T47D (cell line): ENCODE measurements around the gene STK11.

Experiments used
- DNase-seq, 2 experiments: peaks; one replicate each; pipeline versions ENCODE4 v3.0.0 to v3.0.0-alpha.2; 2011 to 2012; ENCODE audit warnings: low read depth in 1 of 2, low spot score in 1 of 2
- JUND ChIP-seq: IDR thresholded peaks from 2 replicates; pipeline ENCODE4 v1.6.1; 2012; ENCODE audit warnings: low read depth
- in situ Hi-C: cut with HindIII; loops from 2 replicates; pipeline ENCODE4 v1.10.0; 2016; ENCODE audit warnings: low sequenced_read_pairs, low pct_unique_long_range_greater_than_20kb

STK11 gene

DNA sequence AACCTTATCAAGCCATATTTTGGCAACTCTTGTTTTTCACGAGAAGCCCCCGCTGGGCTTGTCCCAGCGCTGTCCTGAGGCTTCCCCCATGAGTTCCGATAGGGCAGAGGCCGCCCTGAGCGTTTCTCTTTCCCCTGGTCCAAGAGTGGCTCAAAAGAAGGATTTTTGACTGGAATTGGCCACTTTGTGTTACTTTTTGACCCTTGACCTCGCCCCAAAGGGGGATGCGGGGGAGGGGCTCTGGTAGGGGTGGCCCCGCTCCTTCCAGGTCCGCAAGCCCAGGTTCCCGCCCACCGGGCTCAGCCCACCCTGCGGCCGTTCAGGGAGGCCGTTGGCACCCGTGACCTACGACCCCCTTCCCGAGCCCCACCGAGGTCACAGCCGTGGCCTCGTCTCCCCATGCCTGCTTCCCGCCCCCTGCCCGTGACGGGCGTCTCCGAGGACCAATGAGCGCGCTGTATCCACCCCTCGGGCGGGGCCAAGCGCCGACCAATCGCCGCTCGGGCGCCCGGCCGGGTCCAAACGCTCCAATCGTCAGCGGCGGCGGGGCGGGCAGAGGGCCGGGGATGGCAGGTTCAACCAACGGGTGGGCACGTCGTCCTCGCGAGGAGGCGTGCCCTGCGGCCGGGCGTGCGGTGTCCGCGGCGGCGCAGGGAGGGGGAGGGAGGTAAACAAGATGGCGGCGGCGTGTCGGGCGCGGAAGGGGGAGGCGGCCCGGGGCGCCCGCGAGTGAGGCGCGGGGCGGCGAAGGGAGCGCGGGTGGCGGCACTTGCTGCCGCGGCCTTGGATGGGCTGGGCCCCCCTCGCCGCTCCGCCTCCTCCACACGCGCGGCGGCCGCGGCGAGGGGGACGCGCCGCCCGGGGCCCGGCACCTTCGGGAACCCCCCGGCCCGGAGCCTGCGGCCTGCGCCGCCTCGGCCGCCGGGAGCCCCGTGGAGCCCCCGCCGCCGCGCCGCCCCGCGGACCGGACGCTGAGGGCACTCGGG is at the start of gene STK11:
Gene STK11 (plus strand): TSS at position 665 of the 986 bp plus-strand sequence. CDS start 1,136 bp downstream, outside the sequence.
- in situ Hi-C loops: no loop called here
- peak; percentile 97 to 99 for DNase-seq
- TF ChIP-seq JUND: no peak

DNA sequence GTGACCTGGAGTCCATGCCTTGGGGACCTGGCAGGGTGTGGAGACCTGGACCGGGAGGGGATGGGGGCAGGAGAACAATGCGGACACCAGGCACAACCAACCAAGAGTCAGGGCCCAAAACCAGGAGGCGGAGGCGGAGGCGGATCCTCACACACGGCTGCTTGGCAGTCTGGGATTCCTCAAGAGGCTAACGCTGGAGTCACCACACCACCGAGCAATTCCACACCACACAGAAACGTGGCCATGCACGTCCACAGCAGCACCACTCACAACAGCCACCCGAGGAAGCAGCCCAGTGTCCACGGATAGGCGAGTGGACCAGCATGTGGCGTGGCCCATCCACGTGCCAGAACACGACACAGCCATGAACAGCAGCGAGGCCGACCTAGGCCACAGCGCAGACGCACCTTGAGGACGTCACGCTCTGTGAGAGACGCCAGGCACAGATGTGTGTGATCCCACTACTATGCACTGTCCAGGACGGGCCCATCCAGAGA is 49.2 kb upstream of the STK11 start:
- no peak for TF ChIP-seq JUND

DNA sequence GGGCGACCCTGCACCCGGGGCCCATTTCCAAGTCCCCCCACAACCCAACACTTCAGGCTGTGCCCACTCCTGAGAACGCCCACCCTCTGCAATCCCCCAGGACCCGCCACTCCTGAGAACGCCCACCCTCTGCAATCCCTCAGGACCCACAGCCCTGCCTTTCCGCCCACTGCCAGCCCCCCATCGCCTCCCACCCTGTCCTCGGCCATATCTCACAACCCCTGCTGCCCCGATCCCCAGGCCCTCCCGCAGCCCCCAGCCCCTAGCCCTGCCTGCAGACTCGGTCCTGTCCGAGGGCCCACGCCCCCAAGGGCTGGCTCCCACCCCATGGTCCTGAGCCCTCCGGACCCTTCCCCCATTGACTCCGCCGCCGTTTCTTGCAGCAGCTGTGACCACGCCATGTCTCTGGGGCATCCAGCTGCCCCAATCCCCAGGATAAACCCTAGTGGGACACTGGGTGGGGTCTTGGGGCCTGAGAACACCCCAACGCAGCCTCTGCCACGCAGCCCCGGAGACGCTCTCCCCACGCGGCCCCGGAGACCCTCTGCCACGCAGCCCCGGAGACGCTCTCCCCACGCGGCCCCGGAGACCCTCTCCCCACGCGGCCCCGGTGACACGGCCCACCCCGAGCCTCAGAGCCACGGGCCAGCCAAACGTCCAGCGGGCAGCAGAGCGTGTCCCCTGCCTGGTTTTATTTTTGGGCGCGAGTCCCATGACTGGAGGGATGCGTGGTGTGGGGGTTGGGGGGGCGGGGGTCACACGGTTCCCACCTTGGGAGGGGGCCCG is 48.6 kb upstream of the STK11 start:
- TF ChIP-seq JUND: no peak
- no peak for DNase-seq
- in situ Hi-C loops: no loop called here

More for the DNA sequence above, 49.2 kb upstream of the STK11 start:
- DNase-seq: no peak
- in situ Hi-C loops: no loop called here

DNA sequence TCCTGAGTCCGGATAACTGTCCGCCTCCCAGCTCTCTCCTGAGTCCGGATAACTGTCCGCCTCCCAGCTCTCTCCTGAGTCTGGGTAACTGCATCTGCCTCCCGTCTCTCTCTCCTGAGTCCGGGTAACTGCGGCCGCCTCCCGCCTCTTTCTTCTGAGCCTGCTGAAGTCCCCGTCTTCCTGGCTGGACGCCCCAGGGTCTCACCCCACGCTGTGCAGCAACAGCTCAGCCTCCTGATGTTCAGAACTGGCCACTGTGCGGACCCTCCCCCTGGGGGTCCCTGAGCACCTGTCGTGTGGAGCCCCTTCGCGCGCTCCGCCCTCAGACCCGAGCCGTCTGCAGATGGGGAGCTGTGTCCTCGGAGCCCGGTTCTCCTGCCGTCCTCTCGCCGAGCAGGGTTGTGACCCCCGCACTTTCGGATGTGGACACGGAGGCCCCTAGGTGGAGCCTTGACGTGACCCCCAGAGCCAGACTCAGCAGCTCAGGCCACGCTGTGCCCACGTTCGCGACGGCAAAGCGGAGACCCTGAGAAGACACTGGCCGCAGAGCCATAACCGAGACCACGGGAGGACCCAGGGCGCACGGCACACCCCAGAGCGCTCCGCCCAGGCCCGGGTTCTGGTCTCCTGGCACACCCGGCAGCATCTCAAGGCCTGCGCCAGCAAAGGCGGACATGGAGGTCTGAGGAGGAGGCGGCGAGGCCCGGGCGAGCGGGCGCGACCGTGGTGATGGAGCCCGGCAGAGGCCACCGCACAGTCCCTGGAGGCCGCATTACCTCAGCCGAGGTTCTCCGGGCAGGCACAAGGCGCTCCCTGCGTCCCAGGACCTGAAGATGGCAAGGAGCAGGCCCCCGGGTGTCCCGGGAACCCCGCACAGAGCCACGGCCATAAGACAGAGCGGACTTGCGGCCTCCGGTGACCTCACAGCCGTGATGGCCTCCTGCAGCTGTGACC is 47.4 kb upstream of the STK11 start:
- no peak for DNase-seq
- TF ChIP-seq JUND: no peak
- in situ Hi-C loops: no loop called here

DNA sequence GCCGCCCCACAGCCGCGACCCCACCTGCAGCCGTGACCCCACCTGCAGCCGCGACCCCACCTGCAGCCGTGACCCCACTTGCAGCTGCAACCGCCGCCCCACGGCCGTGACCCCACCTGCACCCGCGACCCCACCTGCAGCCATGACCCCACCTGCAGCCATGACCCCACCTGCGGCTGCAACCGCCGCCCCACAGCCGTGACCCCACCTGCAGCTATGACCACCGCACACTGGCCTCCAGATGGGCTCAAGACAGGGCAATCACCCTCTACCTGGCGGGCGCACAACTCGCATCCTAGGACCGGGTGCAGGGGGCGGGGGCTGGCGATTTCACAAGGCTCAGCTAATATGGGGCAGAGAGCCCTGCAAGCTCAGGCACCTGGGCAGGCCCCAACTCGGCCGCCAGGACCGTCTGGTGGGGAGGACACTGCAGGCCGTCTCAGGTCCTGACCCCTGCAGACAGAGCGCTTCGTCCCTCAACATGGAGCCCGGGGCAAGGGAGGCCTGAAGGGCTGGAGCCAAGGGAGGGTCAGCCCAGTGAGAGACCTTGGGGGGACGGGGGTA is 46.6 kb upstream of the STK11 start:
- in situ Hi-C loops: no loop called here
- no peak for TF ChIP-seq JUND
- no peak for DNase-seq

DNA sequence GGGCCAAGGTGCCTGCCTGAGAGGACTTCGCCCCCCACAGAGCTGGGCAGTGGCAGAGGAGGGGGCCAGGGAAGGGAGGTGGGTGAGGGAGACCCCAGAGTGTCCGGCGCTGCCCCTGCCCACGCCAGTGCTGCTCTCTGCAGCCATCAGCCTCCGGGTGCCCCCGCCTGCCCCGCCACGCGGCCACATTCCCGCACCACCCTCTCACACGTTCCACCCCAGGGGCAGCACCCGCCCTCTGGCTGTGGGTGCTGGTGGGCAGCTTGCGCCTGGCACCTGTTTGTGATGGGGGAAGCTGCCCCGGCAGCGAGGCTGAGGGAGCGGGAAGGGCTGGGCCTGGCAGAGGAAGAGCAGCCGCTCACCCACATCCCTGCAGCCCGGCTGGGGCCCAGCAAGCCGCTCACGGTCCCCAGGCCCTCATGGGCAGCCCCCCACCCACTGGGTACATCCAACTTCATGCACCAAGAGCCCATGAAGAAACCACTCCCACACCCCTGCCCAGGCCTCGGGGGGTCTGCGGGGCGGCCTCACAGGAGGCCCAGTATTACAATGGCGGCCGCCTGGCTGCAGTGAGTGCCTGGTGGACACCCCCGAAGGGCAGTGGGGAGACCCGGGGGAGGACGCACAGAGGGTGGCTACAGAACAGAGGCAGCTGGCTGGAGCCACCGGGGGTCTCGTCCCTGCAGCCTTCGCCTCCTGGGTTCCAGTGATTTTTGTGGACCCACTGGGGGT is 45.5 kb upstream of the STK11 start:
- DNase-seq: no peak
- in situ Hi-C loops: no loop called here
- TF ChIP-seq JUND: no peak

DNA sequence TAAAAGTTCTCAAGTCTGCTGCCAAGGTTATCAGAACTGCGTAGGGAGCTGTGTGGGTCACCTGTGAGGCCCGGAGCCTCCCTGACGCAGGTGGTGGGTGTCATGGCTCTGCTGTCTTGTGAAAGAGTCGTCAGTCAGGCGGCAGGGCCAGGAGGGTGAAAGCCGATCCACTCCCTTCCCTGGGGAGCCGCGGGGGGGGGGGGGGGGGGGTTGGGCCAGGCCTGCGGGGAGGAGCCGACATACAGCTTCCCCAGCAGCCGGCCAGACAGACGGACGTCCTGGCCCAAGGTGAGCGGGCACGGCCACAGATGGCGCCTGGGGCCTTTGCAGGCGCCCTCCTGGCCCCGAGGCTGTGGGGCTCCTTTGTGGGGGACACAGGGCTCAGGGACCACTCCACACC is 43.9 kb upstream of the STK11 start:
- peak in 1 of 2 experiments; percentile 65 for DNase-seq
- in situ Hi-C loops: no loop called here
- TF ChIP-seq JUND: no peak

- in situ Hi-C loops: no loop called here
- TF ChIP-seq JUND: no peak
- no peak for DNase-seq
These were observed 42.9 kb upstream of the STK11 start for GRCh38 chr19:1162404-1163282.

- no peak for DNase-seq
- in situ Hi-C loops: no loop called here
- TF ChIP-seq JUND: no peak
These were observed 42.2 kb upstream of the STK11 start for GRCh38 chr19:1163283-1163933.
